Measurements from ENCODE around the gene CUX1.

DNA sequence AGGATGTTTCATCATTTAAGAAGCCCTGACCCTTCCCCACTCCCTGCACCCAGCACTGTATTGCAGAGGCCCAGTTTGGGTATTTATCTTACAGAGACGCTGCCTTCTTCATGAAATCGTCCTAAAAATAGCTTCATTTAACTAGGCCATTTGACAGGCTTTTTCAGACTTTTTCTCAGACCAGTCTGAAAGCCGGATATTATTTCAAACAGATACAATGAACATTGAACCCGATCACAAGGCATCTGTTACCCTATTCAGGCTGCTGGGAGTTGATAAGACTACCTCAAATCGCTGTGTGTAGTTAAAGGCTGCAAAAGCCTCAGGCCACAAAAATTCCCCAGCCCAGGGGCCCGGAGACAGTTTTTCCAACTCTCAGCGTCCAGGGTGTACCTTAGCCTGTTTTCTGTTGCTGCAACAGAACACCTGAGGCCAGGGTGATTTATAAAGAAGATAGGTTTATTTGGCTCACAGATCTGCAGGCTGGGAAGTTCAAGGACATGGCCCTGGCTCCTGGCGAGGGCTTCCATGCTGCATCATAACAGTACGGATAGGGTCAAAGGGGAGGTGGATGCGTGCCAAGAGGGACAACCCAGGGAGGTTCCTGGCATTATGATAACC is 338.5 kb downstream of the CUX1 start:
- TF ChIP-seq, protein P1, sequence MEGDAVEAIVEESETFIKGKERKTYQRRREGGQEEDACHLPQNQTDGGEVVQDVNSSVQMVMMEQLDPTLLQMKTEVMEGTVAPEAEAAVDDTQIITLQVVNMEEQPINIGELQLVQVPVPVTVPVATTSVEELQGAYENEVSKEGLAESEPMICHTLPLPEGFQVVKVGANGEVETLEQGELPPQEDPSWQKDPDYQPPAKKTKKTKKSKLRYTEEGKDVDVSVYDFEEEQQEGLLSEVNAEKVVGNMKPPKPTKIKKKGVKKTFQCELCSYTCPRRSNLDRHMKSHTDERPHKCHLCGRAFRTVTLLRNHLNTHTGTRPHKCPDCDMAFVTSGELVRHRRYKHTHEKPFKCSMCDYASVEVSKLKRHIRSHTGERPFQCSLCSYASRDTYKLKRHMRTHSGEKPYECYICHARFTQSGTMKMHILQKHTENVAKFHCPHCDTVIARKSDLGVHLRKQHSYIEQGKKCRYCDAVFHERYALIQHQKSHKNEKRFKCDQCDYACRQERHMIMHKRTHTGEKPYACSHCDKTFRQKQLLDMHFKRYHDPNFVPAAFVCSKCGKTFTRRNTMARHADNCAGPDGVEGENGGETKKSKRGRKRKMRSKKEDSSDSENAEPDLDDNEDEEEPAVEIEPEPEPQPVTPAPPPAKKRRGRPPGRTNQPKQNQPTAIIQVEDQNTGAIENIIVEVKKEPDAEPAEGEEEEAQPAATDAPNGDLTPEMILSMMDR (IDR thresholded peaks at IDR 0.05): no peak
- TF ChIP-seq POLR2A (IDR thresholded peaks at IDR 0.05): no peak
